ENCODE data around the gene RAC3.

GRCh38 chr17:82039695-82040299 lies 8.3 kb downstream of the RAC3 start:
- TF ChIP-seq EZH2phosphoT487 (IDR thresholded peaks at IDR 0.05; ENCODE audit: borderline replicate concordance) (no peak), MAX (IDR thresholded peaks at IDR 0.05) (no peak), CTCF (IDR thresholded peaks at IDR 0.05 in 2 of 3, conservative IDR thresholded peaks at IDR 0.05 in 1 of 3; ENCODE audit: borderline replicate concordance in 1 of 3, insufficient read depth in 1 of 3, low read depth in 2 of 3, low read length in 2 of 3) (no peak), POLR2A (IDR thresholded peaks at IDR 0.05; ENCODE audit: borderline replicate concordance, extremely low read depth, insufficient read depth, insufficient read length) (no peak), EZH2 (IDR thresholded peaks at IDR 0.05) (no peak), ZFX (IDR thresholded peaks at IDR 0.05) (no peak)
